Stimulated activated CD4-positive, alpha-beta T cell treated with anti-CD3 and anti-CD28 coated beads, Interleukin-1b, Interleukin-23, amount 100 ng/mL, for 4 hours (primary cell): ENCODE data around the gene PRELID3B.

Experiments used
- DNase-seq, 2 donors: peaks; one replicate each; pipeline ENCODE4 v3.0.0-alpha.2; 2020; ENCODE audit warnings: low read depth in 2 of 2

The PRELID3B gene

DNA sequence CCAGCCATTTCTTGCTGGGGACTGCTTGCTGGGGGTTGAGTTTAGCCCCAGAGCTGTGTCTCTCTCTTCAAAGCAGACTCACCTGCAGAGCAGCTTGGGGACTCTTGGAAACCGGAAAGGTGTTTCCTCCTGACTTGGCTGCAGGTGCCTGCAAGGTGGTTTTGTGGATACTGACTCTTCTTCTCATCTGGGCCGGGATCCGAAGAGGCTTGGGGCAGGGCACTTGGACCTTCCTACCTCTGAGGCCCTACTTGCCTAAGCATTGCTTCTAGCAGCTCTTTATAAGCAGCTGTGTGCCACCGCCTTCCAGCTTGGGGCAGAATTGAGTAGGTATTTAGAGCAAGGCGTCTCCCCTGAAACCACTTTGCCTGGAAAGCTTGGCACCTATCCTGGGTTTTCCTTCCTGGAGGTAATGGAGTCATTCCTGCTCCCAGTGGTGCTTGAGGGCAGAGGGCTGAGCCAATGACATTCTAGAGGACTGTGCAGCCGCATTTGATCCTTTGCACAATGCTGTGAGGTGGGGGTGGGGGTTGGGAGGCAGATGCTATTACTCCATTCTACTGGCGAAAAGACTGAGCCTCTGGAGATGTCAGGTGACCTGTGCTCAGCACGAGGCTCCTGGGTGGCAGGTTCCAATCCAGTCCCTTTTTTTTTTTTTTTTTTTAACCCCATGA, 32.1 kb downstream of the PRELID3B start:
- no peak for DNase-seq

- no peak for DNase-seq
These were observed 33.8 kb downstream of the PRELID3B start for GRCh38 chr20:59008715-59009336.

- no peak for DNase-seq
These were observed 34.7 kb downstream of the PRELID3B start for GRCh38 chr20:59007665-59008511.

DNA sequence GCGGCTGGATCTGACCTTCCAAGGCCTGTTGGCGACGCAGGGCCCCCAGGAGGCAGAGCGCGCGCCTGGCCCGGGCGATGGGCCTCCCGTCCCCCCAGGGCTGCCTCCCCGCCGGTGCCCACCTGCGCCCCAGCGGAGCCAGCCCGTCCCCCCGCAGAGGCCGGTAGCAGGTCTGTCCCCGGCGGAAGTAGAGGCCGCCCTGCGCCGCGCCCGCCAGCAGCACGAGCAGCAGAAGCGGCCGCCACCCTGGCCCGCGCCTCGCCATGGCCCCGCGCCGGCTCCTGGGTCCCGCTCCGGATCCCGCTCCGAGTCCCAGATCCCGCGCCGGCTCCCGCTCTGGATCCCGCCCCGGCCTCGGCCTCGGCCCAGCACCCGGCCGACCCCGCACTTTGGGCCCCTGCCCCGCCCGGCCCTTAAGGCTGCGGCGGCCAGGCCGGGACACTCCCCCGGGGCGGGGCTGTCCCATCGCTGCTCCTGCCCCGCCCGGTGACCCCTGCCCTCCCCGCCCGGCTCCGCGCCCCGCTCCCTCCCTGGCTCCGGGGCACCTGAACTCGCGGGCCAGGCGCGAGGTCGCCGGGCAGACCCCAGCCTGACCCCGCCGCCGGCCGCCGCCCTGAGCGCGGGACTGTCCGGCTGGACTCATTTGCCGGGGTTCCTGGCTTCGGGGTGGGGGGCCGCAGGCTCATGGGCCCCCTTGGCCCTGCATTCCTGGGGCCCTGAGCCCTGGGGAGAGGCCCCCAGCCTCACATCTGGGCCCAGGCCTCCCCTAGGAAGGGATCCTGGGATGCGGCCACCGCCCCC, 35.5 kb downstream of the PRELID3B start, which contains the start of gene CTSZ:
TSS of gene CTSZ (minus strand) at position 391 of the 801 bp plus-strand sequence. CDS start at position 265, 126 bp downstream.
- DNase-seq: peak in 1 of 2 donors; percentile 51

GRCh38 chr20:59006167-59006863, 36.3 kb downstream of the PRELID3B start:
- no peak for DNase-seq

DNA sequence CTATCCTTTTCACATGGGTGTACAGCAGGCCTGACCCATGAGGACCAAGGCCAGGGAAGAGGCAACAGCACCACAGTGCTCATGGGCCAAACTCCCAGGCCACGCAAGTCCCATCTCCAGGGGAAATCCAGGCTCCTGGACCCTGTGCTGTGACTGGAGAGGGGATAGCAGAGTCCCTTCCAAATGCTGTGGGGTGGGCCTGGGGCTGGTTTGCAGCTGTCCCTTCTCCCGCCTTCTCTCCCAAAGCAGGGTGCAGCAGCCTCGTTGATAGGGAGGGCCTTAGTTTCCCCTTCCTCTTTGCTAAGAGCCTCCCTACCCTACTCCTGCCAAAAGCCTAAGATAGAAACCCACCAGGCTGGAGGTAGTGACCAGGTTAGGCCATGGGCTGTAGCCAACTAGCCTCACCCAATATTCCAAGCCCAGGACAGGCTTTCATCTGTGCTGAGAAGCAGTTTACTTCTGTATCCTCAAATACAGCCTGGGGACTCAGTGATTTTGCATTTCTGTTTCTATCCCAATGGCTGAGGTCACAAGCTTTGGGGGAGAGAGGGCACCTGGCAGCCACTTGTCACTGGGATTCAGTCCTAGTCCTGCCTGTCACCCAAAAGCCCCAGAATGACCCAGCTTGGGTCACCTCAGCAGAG, 36.9 kb downstream of the PRELID3B start:
- no peak for DNase-seq

DNA sequence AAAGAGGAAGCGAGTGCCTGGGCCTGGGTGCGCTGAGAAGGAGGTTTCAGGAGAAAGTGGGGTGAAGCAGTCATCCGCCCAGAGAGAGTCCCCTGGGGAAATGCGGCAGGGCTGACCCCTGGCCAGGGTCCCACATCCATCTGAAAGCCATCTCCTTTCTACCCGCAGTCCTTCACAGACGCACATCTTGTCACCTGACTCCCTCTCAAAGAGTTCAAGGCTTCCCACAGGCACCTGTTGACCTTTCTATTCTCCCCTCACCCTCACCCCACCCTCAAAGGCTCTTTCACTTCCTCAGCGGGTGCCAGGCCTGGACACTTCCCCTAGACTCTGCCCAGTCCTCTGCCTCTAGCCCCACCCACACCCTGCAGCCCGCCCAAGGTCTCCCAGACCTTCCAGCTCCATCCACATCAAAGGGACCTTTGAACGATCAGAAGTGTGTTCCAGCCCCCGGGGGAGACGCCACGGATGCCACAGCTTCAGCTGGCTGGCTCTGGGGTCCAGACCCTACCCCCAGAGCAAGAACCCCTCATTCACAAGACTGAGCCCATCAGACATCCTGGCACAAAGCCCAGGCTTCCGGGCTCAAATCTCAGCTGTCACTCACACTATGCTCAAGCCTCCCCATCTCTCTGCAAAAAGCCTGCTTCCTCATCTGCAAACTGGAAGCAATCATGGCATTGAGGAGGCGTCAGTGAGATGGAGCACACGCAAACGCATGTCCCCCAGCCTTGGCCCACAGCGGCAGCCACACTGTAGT, 37.6 kb downstream of the PRELID3B start:
- no peak for DNase-seq

DNA sequence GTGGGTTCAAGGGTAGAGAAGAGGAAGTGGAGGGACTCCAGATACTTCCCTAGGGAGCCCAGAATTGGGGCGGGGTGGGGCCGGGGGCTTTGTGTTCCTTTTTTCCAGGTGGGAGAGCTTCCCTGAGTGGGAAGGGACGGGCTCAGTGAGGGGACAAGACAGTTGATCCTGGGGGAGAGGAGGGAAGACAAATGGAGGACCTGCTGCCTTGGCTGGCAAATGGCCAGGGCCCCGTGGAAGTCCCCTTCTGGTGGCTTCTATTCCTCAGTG, 38.2 kb downstream of the PRELID3B start:
- DNase-seq: peak in 1 of 2 donors; percentile 51

DNA sequence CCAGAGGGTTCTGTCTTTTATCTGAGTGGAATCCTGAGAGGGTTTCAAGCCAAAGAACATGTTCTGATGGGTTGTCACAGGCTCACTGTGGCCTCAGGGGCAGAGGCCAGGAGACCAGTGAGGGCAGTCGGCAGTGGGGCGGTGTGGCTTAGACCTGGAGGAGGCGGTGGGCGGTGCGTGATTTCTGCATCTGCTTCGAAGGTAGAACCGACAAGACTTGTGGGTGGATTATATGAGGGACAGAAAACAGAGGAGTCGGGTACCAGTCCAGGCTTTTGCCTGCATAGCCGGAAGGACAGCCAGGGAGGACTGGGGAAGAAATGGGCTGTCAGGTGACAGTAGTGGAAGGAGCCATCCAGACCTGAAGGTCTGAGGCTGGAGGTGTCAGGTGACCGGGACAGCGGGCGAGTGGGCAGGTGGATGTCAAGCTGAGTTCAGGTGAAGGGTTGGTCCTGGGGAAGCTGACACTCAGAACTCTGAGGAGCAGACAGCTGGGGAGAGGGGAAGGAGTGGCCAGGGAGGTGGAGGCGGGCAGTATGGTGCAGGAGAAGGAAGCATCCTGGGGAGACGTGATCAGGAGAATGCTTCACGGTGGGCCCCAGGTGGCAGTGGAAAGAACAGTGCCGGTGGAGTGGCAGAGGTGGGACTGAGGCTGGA, 38.6 kb downstream of the PRELID3B start:
- no peak for DNase-seq

GRCh38 chr20:59002874-59003399, 39.6 kb downstream of the PRELID3B start:
- DNase-seq: no peak

DNA sequence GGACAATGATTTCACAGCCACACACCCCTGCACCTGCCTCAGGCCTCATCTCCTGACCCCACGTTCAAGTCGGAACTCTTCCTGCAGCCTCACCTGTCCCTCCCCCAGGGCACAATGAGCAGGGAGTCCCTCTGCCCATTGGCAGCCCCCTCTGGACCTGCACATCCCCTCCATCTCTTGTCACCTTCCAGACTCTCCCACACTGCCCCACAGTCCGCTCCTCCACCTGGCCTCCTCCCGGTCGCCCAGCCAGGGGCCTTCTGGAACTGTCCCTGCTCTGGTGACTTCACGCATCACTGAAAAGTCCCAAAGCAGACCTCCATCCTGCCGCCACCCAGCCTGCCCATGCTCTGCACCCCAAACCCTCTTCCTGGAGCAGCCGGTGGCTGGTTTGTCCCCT, 40.2 kb downstream of the PRELID3B start:
- no peak for DNase-seq

DNA sequence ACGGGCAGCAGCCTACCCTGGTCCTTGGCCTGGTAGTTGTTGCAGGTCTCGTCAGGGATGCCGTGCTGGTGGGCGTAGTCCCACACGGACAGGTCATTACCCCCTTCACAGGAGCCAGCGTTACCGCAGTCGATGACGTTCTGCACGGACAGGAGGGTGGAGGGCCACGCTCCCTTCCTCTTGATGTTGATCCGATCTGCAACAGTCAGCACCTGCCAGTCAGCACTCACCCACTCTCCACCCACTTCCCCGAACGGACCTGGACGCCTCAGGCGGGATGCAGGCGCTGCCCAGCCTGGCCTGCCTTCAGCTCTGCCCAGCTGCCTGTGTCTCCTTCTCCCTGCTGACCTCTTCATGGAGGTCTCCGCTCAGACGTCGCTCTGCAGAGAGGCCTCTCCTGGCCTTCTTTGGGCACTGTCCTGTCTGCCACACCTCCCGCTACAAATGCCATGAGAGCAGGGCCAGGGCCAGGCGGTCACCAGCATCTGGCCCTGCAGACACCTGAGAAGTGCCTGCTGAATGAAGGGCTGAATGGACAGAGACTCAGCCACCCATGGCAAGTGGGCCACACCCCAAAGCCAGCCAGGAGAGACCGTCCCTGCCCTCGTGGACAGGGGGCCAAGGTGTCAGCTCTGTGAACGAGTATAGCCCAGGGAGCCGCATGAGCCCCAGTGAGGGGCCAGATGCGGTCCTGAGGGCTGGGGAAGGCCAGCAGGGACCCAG, 41.0 kb downstream of the PRELID3B start:
- no peak for DNase-seq

DNA sequence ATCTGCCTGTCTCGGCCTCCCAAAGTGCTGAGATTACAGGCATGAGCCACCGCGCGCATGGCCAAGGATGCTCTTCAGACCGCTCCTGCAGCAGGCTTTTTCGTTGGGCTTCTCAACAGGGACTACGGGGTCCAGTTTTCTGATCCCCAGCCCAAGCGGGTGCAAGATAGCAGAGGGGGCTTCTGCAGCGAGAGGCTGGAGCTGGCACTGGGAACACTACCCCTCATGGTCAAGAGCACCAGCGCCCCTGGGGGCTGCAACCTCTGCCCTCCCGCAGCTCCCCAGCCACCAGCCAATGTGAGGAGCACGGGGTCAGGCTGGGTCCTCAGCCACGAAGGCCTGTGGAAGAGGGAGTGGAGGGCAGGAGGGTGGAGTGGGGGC, 41.5 kb downstream of the PRELID3B start:
- DNase-seq: no peak

DNA sequence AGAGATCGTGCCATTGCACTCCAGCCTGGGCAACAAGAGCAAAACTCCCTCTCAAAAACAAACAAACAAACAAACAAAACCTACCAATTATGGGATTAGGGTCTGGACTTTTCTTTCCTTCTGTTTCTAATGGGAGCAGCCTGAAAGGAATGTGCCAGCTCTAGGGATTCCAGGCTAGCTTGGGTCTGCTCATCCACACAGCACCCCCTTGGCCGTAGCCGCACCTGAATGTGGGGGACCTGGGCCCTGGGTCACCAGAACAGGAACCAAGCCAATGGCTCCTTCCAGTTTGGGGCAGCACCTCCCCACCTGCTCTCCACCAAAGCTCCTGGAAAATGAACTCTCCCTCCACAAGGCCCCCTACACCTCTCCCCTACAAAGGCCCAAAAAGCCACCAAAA, 42.3 kb downstream of the PRELID3B start:
- no peak for DNase-seq

DNA sequence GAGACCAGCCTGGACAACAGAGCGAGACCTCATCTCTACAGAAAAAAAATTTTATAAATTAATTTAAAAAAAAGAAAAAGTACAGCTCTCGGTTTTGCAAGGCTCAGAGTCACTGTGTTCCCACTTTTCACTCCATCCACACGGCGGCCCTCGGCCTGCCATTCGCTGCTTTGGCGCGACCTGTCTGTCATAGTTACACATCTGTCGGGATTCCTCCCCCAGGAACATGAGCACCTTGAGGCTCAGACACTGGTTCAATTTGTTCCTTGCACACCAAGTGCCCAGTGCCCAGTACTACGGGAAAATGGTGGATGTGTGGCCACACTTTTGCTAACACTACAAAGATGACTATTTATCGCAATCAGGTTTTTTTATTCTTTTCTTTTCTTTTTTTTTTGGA, 43.9 kb downstream of the PRELID3B start:
- DNase-seq: no peak

- DNase-seq: no peak
These were observed 45.3 kb downstream of the PRELID3B start for GRCh38 chr20:58997141-58997770.

- DNase-seq: no peak
These were observed 46.4 kb downstream of the PRELID3B start for GRCh38 chr20:58996226-58996611.
